AG04449 (cell line): ENCODE results near the gene PLEKHA6.
"Not testable (repeated sequence)": the region's sequence is repeated elsewhere in the genome, so short reads cannot be mapped to it uniquely, and the experiment has no call there.

Experiments used
- CTCF ChIA-PET: fragments of 350-600 bp; formaldehyde crosslinking; extraction: SDS; loops from one replicate; lab custom pipeline; 2021; ENCODE audit warnings: antibody characterized with exemption; lab: Yijun Ruan, JAX
- POLR2A ChIA-PET: fragments of 400-600, 350-600 bp; formaldehyde crosslinking; extraction: SDS; loops from one replicate; lab custom pipeline; 2020; ENCODE audit warnings: antibody characterized with exemption, inconsistent platforms; lab: Yijun Ruan, JAX
- DNase-seq: peaks from one replicate; pipeline ENCODE4 v3.0.0-alpha.2; 2010; ENCODE audit warnings: low read depth, low spot score
- H3K4me3 ChIP-seq: 2 replicates; pipeline ENCODE4 v1.5.1; 2011; ENCODE audit warnings: low read depth, mild to moderate bottlenecking, control low read depth, low read length
- TF ChIP-seq, protein P1 (sequence below): IDR thresholded peaks from one replicate; pipeline ENCODE4 v1.5.1; 2011; ENCODE audit warnings: mild to moderate bottlenecking, moderate library complexity, low read length, control low read depth, inconsistent platforms; ENCODE audit not compliant: insufficient read depth; ENCODE audit errors: missing control alignments

PLEKHA6 gene

GRCh38 chr1:204333427-204333826 is 26.3 kb downstream of the PLEKHA6 start:
- no peak for DNase-seq
- CTCF ChIA-PET: interaction anchor here (0.7 to 2.2 kb wide), 5 partner anchors 11 to 170 kb away, joined by 3 to 9 read pairs (median 3); partner anchors contain the start of gene GOLT1A
- TF ChIP-seq, protein P1, sequence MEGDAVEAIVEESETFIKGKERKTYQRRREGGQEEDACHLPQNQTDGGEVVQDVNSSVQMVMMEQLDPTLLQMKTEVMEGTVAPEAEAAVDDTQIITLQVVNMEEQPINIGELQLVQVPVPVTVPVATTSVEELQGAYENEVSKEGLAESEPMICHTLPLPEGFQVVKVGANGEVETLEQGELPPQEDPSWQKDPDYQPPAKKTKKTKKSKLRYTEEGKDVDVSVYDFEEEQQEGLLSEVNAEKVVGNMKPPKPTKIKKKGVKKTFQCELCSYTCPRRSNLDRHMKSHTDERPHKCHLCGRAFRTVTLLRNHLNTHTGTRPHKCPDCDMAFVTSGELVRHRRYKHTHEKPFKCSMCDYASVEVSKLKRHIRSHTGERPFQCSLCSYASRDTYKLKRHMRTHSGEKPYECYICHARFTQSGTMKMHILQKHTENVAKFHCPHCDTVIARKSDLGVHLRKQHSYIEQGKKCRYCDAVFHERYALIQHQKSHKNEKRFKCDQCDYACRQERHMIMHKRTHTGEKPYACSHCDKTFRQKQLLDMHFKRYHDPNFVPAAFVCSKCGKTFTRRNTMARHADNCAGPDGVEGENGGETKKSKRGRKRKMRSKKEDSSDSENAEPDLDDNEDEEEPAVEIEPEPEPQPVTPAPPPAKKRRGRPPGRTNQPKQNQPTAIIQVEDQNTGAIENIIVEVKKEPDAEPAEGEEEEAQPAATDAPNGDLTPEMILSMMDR: no peak
- POLR2A ChIA-PET: no interaction called here
- no peak overlapping the region for H3K4me3 ChIP-seq

GRCh38 chr1:204331847-204332487 is 27.8 kb downstream of the PLEKHA6 start:
- TF ChIP-seq, protein P1: no peak
- ChIA-PET POLR2A (no interaction called here), CTCF (interaction anchor here (0.9 to 2.2 kb wide), 5 partner anchors 12 to 171 kb away, joined by 3 to 9 read pairs (median 4); no protein-coding TSS in a partner anchor)
- DNase-seq: no peak
- H3K4me3 ChIP-seq: no peak overlapping the region

- ChIA-PET CTCF (interaction anchor here (1.3 to 1.8 kb wide), 3 partner anchors 72 to 124 kb away, joined by 4 to 6 read pairs (median 4); no protein-coding TSS in a partner anchor), POLR2A (no interaction called here)
- H3K4me3 ChIP-seq: no peak overlapping the region
- DNase-seq: no peak
- TF ChIP-seq, protein P1: no peak
Measured at GRCh38 chr1:204331275-204331674, 28.5 kb downstream of the PLEKHA6 start.

DNA sequence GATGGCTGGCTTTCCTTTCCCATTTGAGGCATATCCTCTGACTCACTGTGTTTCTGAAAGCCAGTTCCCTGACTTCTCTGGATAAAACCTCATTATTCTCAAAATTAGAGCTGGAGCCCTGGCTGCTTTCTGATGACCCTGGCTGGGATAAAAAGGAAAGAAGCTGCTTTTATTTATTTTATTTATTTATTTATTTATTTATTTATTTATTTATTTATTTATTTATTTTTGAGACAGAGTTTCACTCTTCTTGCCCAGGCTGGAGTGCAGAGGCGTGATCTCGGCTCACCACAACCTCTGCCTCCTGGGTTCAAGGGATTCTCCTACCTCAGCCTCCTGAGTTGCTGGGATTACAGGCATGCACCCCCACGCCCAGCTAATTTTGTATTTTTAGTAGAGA is 31.9 kb downstream of the PLEKHA6 start:
- DNase-seq, POLR2A ChIA-PET, H3K4me3 ChIP-seq: not testable (repeated sequence)
- CTCF ChIA-PET: interaction anchor here (1.3 to 1.9 kb wide), 3 partner anchors 15 to 121 kb away, joined by 3 to 11 read pairs (median 5); no protein-coding TSS in a partner anchor

DNA sequence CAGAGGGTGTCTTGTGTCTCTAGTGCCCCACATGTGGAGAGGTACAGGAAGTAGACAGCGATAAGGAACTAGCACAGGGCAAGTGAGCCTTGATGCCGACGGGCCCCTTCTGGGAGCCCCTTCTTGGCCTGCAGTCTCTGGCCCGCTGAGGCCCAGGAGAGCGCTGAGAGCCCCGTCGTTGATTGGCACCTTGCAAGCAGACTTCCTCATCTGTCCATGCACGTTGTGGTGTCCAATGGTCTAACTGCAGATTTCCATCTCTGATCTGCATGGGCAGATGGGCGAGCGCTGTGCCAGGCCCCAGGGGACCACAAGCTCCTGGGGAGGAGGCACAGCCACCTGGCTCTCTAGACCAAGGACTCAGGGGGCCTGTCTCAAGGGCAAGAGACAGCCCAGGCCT is 32.4 kb downstream of the PLEKHA6 start:
- no peak overlapping the region for H3K4me3 ChIP-seq
- TF ChIP-seq, protein P1: no peak
- ChIA-PET POLR2A (no interaction called here), CTCF (interaction anchor here (1.6 to 1.9 kb wide), 2 partner anchors 16 to 71 kb away, joined by 4 to 11 read pairs; no protein-coding TSS in a partner anchor)
- no peak for DNase-seq

DNA sequence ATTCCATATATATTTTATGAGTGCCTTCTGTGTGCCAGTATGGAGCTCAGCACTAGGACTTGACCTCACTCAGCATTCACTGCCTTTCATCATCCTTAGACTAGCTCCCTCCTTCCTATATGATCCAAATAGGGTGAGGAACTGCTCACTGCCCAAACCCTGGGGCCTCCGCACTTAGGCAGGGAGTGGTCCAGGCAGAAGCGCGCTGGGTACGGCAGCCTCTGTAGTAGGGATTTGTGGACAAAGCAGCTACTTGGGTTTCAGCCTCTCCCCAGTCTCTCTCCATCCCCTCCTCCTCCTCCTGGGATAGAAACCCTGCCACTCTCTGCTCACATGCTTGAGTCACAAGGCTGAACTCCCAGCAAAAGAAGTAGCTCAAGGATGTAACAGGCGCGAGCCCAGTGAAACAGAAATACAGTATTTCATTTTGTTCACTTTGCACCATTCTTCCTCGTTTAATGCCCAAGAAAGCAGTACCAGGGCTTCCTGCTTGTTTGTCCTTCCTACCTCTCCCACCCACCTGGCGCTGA is 32.9 kb downstream of the PLEKHA6 start:
- CTCF ChIA-PET: interaction anchor here (1.1 to 1.9 kb wide), 4 partner anchors 14 to 70 kb away, joined by 3 to 11 read pairs (median 4); no protein-coding TSS in a partner anchor
- DNase-seq: no peak
- POLR2A ChIA-PET: no interaction called here
- TF ChIP-seq, protein P1: no peak
- H3K4me3 ChIP-seq: no peak overlapping the region
